HEK293 (cell line): ENCODE data around the gene SRSF5.
A peak's percentile ranks its signal among the peaks of the same experiment; 100 is the strongest.

Experiments
- CTCF ChIA-PET: fragments of 350-600 bp; formaldehyde crosslinking; extraction: SDS; loops from one replicate; lab custom pipeline; 2021; ENCODE audit warnings: antibody characterized with exemption; lab: Yijun Ruan, JAX
- POLR2A ChIA-PET: fragments of 300-600 bp; formaldehyde crosslinking; extraction: SDS; loops from one replicate; lab custom pipeline; 2020; ENCODE audit warnings: antibody characterized with exemption, inconsistent platforms; lab: Yijun Ruan, JAX
- H3K27ac ChIP-seq: fragments of 200-500 bp; sonication (Bioruptor generic); 2 replicates; pipeline ENCODE4 v1.5.1; 2014; ENCODE audit warnings: low read depth, low read length, control low read depth, inconsistent platforms; ENCODE audit errors: extremely low read depth
- H3K36me3 ChIP-seq, 2 experiments: fragments of 200-500 bp in 1 of 2; sonication (Bioruptor generic) in 1 of 2; 1 replicate in 1 of 2; 2 replicates in 1 of 2; pipeline ENCODE4 v1.5.1; 2014 to 2017; ENCODE audit warnings: inconsistent platforms in 2 of 2, low read length in 2 of 2; ENCODE audit not compliant: control insufficient read depth in 2 of 2, insufficient read depth in 1 of 2
- H3K4me1 ChIP-seq: fragments of 200-500 bp; sonication (Bioruptor generic); 2 replicates; pipeline ENCODE4 v1.5.1; 2014; ENCODE audit warnings: mild to moderate bottlenecking, low read length, inconsistent platforms; ENCODE audit not compliant: control insufficient read depth, insufficient read depth
- H3K4me3 ChIP-seq: 2 replicates; pipeline ENCODE4 v1.5.1; 2011; ENCODE audit warnings: low read depth, mild to moderate bottlenecking, control low read depth, low read length, moderate library complexity
- H3K9me3 ChIP-seq: fragments of 200-500 bp; sonication (Bioruptor generic); 2 replicates; pipeline ENCODE4 v1.5.1; 2014; ENCODE audit warnings: low read depth, low read length, inconsistent platforms; ENCODE audit not compliant: control insufficient read depth, insufficient read depth
- HOXC10 ChIP-seq: sonication (generic); formaldehyde crosslinking; IDR thresholded peaks from 2 replicates; pipeline ENCODE4 v1.8.1; 2023; ENCODE audit warnings: mild to moderate bottlenecking, missing genetic modification reagents
- INSM2 ChIP-seq: fragments of 450-650 bp; formaldehyde crosslinking; IDR thresholded peaks from 2 replicates; pipeline ENCODE4 v1.5.1; 2016; ENCODE audit warnings: missing biosample characterization, missing genetic modification characterization
- KLF16 ChIP-seq: fragments of 450-650 bp; formaldehyde crosslinking; IDR thresholded peaks from 2 replicates; pipeline ENCODE4 v1.5.1; 2017; ENCODE audit warnings: missing biosample characterization, missing genetic modification characterization
- KLF9 ChIP-seq: fragments of 450-650 bp; formaldehyde crosslinking; IDR thresholded peaks from 2 replicates; pipeline ENCODE4 v1.5.1; 2016; ENCODE audit warnings: missing biosample characterization, missing genetic modification characterization, low read depth
- MYNN ChIP-seq: fragments of 450-650 bp; formaldehyde crosslinking; IDR thresholded peaks from 2 replicates; pipeline ENCODE4 v1.5.1; 2016; ENCODE audit warnings: missing biosample characterization, missing genetic modification characterization, borderline replicate concordance
- SP2 ChIP-seq: fragments of 450-650 bp; formaldehyde crosslinking; IDR thresholded peaks from 2 replicates; pipeline ENCODE4 v1.5.1; 2016; ENCODE audit warnings: missing biosample characterization, missing genetic modification characterization
- ZIC2 ChIP-seq: fragments of 450-650 bp; formaldehyde crosslinking; IDR thresholded peaks from 2 replicates; pipeline ENCODE4 v1.5.1; 2016; ENCODE audit warnings: missing biosample characterization, missing genetic modification characterization
- ZNF10 ChIP-seq: fragments of 450-650 bp; formaldehyde crosslinking; IDR thresholded peaks from 2 replicates; pipeline ENCODE4 v1.5.1; 2017; ENCODE audit warnings: missing biosample characterization, missing genetic modification characterization
- ZNF112 ChIP-seq: fragments of 450-650 bp; formaldehyde crosslinking; IDR thresholded peaks from 2 replicates; pipeline ENCODE4 v1.5.0; 2017; ENCODE audit warnings: missing biosample characterization, missing genetic modification characterization
- ZNF175 ChIP-seq: fragments of 450-650 bp; formaldehyde crosslinking; IDR thresholded peaks from 2 replicates; pipeline ENCODE4 v1.5.1; 2016; ENCODE audit warnings: missing biosample characterization, missing genetic modification characterization
- ZNF19 ChIP-seq: fragments of 450-650 bp; formaldehyde crosslinking; IDR thresholded peaks from 2 replicates; pipeline ENCODE4; 2016; ENCODE audit warnings: missing biosample characterization, missing genetic modification characterization, low read depth
- ZNF239 ChIP-seq: fragments of 450-650 bp; formaldehyde crosslinking; IDR thresholded peaks from 2 replicates; pipeline ENCODE4 v1.5.1; 2016; ENCODE audit warnings: missing biosample characterization, missing genetic modification characterization
- ZNF26 ChIP-seq: fragments of 450-650 bp; formaldehyde crosslinking; IDR thresholded peaks from 2 replicates; pipeline ENCODE4 v1.5.1; 2016; ENCODE audit warnings: missing biosample characterization, missing genetic modification characterization
- ZNF354C ChIP-seq: fragments of 450-650 bp; formaldehyde crosslinking; IDR thresholded peaks from 2 replicates; pipeline ENCODE4 v1.5.1; 2016; ENCODE audit warnings: missing biosample characterization, missing genetic modification characterization, low read depth, borderline replicate concordance
- ZNF404 ChIP-seq: fragments of 450-650 bp; formaldehyde crosslinking; IDR thresholded peaks from 2 replicates; pipeline ENCODE4 v1.5.1; 2017; ENCODE audit warnings: missing biosample characterization, missing genetic modification characterization
- ZNF510 ChIP-seq: fragments of 450-650 bp; formaldehyde crosslinking; IDR thresholded peaks from 2 replicates; pipeline ENCODE4 v1.5.1; 2018; ENCODE audit warnings: mild to moderate bottlenecking, missing genetic modification characterization, missing biosample characterization; ENCODE audit not compliant: insufficient replicate concordance
- ZNF571 ChIP-seq: fragments of 450-650 bp; formaldehyde crosslinking; IDR thresholded peaks from 2 replicates; pipeline ENCODE4 v1.5.0; 2017; ENCODE audit warnings: missing biosample characterization, missing genetic modification characterization
- ZNF610 ChIP-seq: fragments of 450-650 bp; formaldehyde crosslinking; IDR thresholded peaks from 2 replicates; pipeline ENCODE4 v1.5.1; 2016; ENCODE audit warnings: missing biosample characterization, missing genetic modification characterization, borderline replicate concordance
- ZNF76 ChIP-seq: fragments of 450-650 bp; formaldehyde crosslinking; IDR thresholded peaks from 2 replicates; pipeline ENCODE4; 2016; ENCODE audit warnings: low read depth, missing biosample characterization, missing genetic modification characterization, borderline replicate concordance
- ZNF843 ChIP-seq: fragments of 450-650 bp; formaldehyde crosslinking; IDR thresholded peaks from 2 replicates; pipeline ENCODE4 v1.5.1; 2016; ENCODE audit warnings: missing biosample characterization, missing genetic modification characterization
- ZSCAN30 ChIP-seq: fragments of 450-650 bp; IDR thresholded peaks from 2 replicates; pipeline ENCODE4 v1.5.1; 2018; ENCODE audit warnings: missing biosample characterization, mild to moderate bottlenecking, missing genetic modification characterization, moderate library complexity
- TF ChIP-seq, protein P1 (sequence below): fragments of 450-650 bp; formaldehyde crosslinking; IDR thresholded peaks from 2 replicates; pipeline ENCODE4 v1.5.1; 2017; ENCODE audit warnings: missing biosample characterization, missing genetic modification characterization

SRSF5 gene

GRCh38 chr14:69780952-69781351 is 14.0 kb downstream of the SRSF5 start:
- Histone ChIP-seq H3K27ac (no peak overlapping the region), H3K36me3 (peaks cover 6 to 61% of the 10 kb centered on the region in 2 experiments), H3K9me3 (no peaks in the 10 kb centered on the region), H3K4me1 (no peaks in the 10 kb centered on the region), H3K4me3 (no peak overlapping the region)
- POLR2A ChIA-PET = interaction anchor here (2.0 kb wide), 1 partner anchor 14 kb away, joined by 7 read pairs; the partner anchor contains the start of gene SRSF5
- CTCF ChIA-PET = no interaction called here
- TF ChIP-seq ZNF76 (tag by site-specific recombination) = no peak
- TF ChIP-seq ZIC2 (tag by site-specific recombination) = peak; percentile 27; the same call in 1 of the 2 replicates

DNA sequence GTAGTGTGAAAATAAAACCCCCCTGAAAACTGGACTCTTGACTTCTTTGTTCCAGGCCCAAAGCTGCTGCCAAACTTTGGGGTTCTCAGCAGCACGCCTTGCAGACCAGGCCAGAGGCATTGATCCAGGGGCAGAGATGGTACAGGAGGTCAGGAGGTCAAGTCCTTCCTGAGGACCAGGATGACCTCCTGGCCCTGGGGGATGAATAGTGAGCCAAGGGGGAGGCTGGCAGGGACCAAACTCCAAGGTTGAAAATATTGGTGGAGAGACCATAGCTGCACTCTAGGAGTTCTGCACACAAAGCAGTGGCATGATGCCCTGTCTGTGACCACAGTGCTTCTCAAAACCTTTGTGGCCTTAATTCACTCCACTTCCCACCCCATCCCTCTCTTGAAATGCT is 18.0 kb downstream of the SRSF5 start:
- TF ChIP-seq ZNF571 (tag by site-specific recombination) (no peak), ZNF26 (tag by site-specific recombination) (no peak), ZSCAN30 (no peak)
- TF ChIP-seq, protein P1, sequence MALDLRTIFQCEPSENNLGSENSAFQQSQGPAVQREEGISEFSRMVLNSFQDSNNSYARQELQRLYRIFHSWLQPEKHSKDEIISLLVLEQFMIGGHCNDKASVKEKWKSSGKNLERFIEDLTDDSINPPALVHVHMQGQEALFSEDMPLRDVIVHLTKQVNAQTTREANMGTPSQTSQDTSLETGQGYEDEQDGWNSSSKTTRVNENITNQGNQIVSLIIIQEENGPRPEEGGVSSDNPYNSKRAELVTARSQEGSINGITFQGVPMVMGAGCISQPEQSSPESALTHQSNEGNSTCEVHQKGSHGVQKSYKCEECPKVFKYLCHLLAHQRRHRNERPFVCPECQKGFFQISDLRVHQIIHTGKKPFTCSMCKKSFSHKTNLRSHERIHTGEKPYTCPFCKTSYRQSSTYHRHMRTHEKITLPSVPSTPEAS (tag by site-specific recombination) = no peak
- TF ChIP-seq, all 188 proteins: peak for 0
- H3K4me1 ChIP-seq = no peaks in the 10 kb centered on the region
- no peak overlapping the region for H3K27ac ChIP-seq
- CTCF ChIA-PET = no interaction called here
- peaks cover 0 to 28% of the 10 kb centered on the region in 2 experiments; a peak in 2 of 3 replicates for H3K36me3 ChIP-seq
- H3K4me3 ChIP-seq = no peak overlapping the region
- no peaks in the 10 kb centered on the region for H3K9me3 ChIP-seq
- POLR2A ChIA-PET = interaction anchor here (1.1 kb wide), 1 partner anchor 11 kb away, joined by 4 read pairs; no protein-coding TSS in a partner anchor

GRCh38 chr14:69786603-69787002 is 19.7 kb downstream of the SRSF5 start:
- TF ChIP-seq INSM2 (tag by site-specific recombination) (no peak), ZNF10 (tag by site-specific recombination) (no peak), ZNF404 (no peak), ZNF112 (tag by site-specific recombination) (no peak), ZNF510 (tag by site-specific recombination) (no peak)
- Histone ChIP-seq H3K36me3 (peaks cover 0 to 11% of the 10 kb centered on the region in 2 experiments; a peak in 1 of 3 replicates), H3K27ac (no peak overlapping the region), H3K4me3 (no peak overlapping the region), H3K4me1 (no peaks in the 10 kb centered on the region), H3K9me3 (no peaks in the 10 kb centered on the region)
- ChIA-PET CTCF (interaction anchor here (0.6 to 0.7 kb wide), 2 partner anchors 17 to 531 kb away, joined by 3 to 5 read pairs; no protein-coding TSS in a partner anchor), POLR2A (no interaction called here)

DNA sequence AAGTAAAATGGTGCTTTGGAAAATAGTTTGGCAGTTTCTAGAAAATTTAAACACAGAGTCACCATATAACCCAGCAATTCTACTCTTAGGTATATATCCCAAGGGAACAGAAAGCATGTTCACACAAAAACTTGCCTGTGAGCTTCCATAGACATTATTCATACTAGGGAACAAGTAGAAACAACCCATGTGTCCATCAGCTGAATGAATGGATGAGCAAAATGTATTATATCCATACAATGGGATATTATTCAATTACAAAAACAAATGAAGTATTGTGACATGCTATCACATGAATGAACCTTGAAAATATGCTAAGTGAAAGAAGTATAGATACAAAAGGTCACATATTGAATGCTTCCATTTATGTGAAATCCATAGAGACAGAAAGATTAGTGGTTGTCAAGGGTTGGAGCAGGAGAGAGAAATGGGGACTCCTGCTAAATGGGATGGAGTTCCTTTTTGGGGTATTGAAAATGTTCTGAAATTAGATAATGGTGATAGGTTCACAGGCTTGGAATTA is 22.2 kb downstream of the SRSF5 start:
- CTCF ChIA-PET = no interaction called here
- no peak for TF ChIP-seq ZNF239 (tag by site-specific recombination)
- no peak for TF ChIP-seq SP2
- no peak for TF ChIP-seq ZSCAN30
- TF ChIP-seq ZNF610 (tag by site-specific recombination) = no peak
- TF ChIP-seq MYNN (tag by site-specific recombination) = no peak
- TF ChIP-seq ZNF19 (tag by site-specific recombination) = no peak
- TF ChIP-seq ZNF175 = no peak
- no peak for TF ChIP-seq KLF16 (tag by site-specific recombination)
- no peak for TF ChIP-seq ZNF843
- no peak for TF ChIP-seq HOXC10 (CRISPR knock-in tag)
- TF ChIP-seq ZNF354C (tag by site-specific recombination) = no peak
- no peak for TF ChIP-seq KLF9 (tag by site-specific recombination)

More for the DNA sequence above, 22.2 kb downstream of the SRSF5 start:
- H3K36me3 ChIP-seq = peaks cover 0 to 7% of the 10 kb centered on the region in 2 experiments; a peak in 1 of 3 replicates
- H3K9me3 ChIP-seq = no peaks in the 10 kb centered on the region
- no peaks in the 10 kb centered on the region for H3K4me1 ChIP-seq
- POLR2A ChIA-PET = no interaction called here
- H3K4me3 ChIP-seq = no peak overlapping the region
- H3K27ac ChIP-seq = no peak overlapping the region
